Right atrium auricular region (tissue), 2 donors: ENCODE results near the gene RHOF. TPM values are rescaled to one million over a fixed set of nuclear protein-coding genes. Genes with fewer than 3 reads are reported as not detected.
A peak's percentile ranks its signal among the peaks of the same experiment; 100 is the strongest.

ENCODE experiments used
- DNase-seq: peaks from one replicate; pipeline ENCODE4 v3.0.0-alpha.2; 2019; ENCODE audit warnings: low spot score
- H3K27ac ChIP-seq, 2 donors: fragments of 200-600 bp; sonication (generic); 1 replicate in 1 of 2; 2 replicates in 1 of 2; pipeline ENCODE4 v1.5.1; 2016 to 2019
- H3K27me3 ChIP-seq, 2 donors: fragments of 200-600 bp; sonication (generic); one replicate each; pipeline versions ENCODE4 v1.5.1 to v1.6.0; 2017 to 2019
- H3K36me3 ChIP-seq: fragments of 200-600 bp; sonication (generic); one replicate; pipeline ENCODE4 v1.5.1; 2016
- H3K4me1 ChIP-seq, 2 donors: fragments of 200-600 bp; sonication (generic); one replicate each; pipeline versions ENCODE4 v1.5.1 to v1.6.0; 2017 to 2019
- H3K4me3 ChIP-seq, 2 donors: fragments of 200-600 bp; sonication (generic); 1 replicate in 1 of 2; 2 replicates in 1 of 2; pipeline ENCODE4 v1.5.1; 2017 to 2019; ENCODE audit warnings: mild to moderate bottlenecking in 1 of 2, moderate library complexity in 1 of 2
- H3K9me3 ChIP-seq, 2 donors: fragments of 200-600 bp; sonication (generic); one replicate each; pipeline ENCODE4 v1.5.1; 2019
- total RNA-seq, 2 donors: library from RNA; depleted of rRNA; stranded (reverse); fragments of >200 nt; gene quantifications; one replicate each; pipeline ENCODE4 v1.1.0, GENCODE V29; 2016
- TF ChIP-seq, protein P1 (sequence below), 2 donors: fragments of 200-600 bp; sonication (generic); IDR thresholded peaks; one replicate each; pipeline ENCODE4 v1.5.1; 2019; ENCODE audit warnings: antibody characterized with exemption in 2 of 2

Gene RHOF
- total RNA-seq, 2 donors from 2014 or later: 7.3 to 21.9 TPM

GRCh38 chr12:121781998-121782979, 11.2 kb downstream of the RHOF start:
- peak overlapping the region; percentile 9 to 68 for H3K27ac ChIP-seq
- peaks cover 6% of the 10 kb centered on the region for H3K36me3 ChIP-seq
- H3K4me1 ChIP-seq: peaks cover 0 to 21% of the 10 kb centered on the region in 2 donors
- no peak overlapping the region for H3K4me3 ChIP-seq
- H3K9me3 ChIP-seq: no peaks in the 10 kb centered on the region
- H3K27me3 ChIP-seq: no peaks in the 10 kb centered on the region
- no peak for DNase-seq
- TF ChIP-seq, protein P1, sequence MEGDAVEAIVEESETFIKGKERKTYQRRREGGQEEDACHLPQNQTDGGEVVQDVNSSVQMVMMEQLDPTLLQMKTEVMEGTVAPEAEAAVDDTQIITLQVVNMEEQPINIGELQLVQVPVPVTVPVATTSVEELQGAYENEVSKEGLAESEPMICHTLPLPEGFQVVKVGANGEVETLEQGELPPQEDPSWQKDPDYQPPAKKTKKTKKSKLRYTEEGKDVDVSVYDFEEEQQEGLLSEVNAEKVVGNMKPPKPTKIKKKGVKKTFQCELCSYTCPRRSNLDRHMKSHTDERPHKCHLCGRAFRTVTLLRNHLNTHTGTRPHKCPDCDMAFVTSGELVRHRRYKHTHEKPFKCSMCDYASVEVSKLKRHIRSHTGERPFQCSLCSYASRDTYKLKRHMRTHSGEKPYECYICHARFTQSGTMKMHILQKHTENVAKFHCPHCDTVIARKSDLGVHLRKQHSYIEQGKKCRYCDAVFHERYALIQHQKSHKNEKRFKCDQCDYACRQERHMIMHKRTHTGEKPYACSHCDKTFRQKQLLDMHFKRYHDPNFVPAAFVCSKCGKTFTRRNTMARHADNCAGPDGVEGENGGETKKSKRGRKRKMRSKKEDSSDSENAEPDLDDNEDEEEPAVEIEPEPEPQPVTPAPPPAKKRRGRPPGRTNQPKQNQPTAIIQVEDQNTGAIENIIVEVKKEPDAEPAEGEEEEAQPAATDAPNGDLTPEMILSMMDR (IDR thresholded peaks at IDR 0.05): no peak

- peaks cover 0 to 16% of the 10 kb centered on the region in 2 donors for H3K4me1 ChIP-seq
- H3K4me3 ChIP-seq: no peak overlapping the region
- H3K36me3 ChIP-seq: peaks cover 6% of the 10 kb centered on the region
- no peak for DNase-seq
- peak overlapping the region; percentile 9 to 68 for H3K27ac ChIP-seq
- H3K27me3 ChIP-seq: no peaks in the 10 kb centered on the region
- no peaks in the 10 kb centered on the region for H3K9me3 ChIP-seq
- TF ChIP-seq, protein P1 (IDR thresholded peaks at IDR 0.05): no peak
Measured at GRCh38 chr12:121781484-121781997, 11.9 kb downstream of the RHOF start.

DNA sequence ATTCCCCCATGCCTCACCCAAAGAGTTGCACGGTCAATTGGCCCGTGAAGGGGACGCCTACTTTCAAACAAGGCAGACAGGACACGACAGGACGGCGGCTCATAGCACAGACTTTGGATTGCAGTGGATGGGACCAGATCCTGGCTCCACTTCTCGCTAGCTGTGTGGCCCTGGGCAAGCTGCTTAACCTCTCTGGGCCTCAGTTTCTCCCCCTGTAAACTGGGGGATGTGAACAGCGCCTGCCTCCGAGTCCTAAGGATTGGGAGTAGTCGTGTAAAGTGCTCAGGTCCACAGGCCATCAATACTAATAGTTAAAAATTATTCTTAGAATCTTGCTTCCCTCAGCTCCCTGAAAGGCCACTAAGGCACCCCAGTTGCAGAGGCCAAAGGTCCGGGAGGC, 13.1 kb downstream of the RHOF start:
- Histone ChIP-seq H3K27ac (no peak overlapping the region), H3K4me3 (no peak overlapping the region), H3K27me3 (no peaks in the 10 kb centered on the region), H3K9me3 (no peaks in the 10 kb centered on the region), H3K36me3 (peaks cover 6% of the 10 kb centered on the region), H3K4me1 (peaks cover 0 to 22% of the 10 kb centered on the region in 2 donors)
- no peak for DNase-seq
- TF ChIP-seq, protein P1 (IDR thresholded peaks at IDR 0.05): no peak

DNA sequence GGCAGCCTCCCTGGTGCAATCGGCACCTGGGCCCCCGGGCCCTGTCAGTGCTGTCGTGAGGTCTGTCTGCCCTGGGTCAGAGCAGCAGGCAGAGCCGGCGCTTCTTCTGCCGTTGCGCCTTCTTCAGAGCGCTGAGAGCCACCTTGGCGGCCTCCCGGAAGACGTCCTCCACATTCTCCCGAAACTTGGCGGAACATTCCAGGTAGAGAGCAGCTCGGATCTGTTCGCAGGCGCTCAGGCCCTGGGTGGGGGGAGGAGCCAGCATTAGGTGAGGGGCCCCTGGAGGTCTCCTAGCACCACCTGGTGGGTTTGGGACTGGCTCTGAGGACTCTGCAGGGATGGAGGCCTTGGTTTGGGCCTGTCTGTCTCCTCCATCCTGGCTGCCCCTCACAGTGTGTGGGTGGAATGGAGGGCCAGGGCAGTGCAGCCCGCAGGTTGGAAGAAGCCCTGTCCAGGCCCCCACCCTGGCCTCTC, 14.0 kb downstream of the RHOF start:
- Histone ChIP-seq H3K36me3 (peaks cover 6% of the 10 kb centered on the region), H3K27ac (no peak overlapping the region), H3K4me1 (peaks cover 0 to 22% of the 10 kb centered on the region in 2 donors), H3K4me3 (no peak overlapping the region), H3K9me3 (no peaks in the 10 kb centered on the region), H3K27me3 (no peaks in the 10 kb centered on the region)
- no peak for DNase-seq
- TF ChIP-seq, protein P1 (IDR thresholded peaks at IDR 0.05): no peak

DNA sequence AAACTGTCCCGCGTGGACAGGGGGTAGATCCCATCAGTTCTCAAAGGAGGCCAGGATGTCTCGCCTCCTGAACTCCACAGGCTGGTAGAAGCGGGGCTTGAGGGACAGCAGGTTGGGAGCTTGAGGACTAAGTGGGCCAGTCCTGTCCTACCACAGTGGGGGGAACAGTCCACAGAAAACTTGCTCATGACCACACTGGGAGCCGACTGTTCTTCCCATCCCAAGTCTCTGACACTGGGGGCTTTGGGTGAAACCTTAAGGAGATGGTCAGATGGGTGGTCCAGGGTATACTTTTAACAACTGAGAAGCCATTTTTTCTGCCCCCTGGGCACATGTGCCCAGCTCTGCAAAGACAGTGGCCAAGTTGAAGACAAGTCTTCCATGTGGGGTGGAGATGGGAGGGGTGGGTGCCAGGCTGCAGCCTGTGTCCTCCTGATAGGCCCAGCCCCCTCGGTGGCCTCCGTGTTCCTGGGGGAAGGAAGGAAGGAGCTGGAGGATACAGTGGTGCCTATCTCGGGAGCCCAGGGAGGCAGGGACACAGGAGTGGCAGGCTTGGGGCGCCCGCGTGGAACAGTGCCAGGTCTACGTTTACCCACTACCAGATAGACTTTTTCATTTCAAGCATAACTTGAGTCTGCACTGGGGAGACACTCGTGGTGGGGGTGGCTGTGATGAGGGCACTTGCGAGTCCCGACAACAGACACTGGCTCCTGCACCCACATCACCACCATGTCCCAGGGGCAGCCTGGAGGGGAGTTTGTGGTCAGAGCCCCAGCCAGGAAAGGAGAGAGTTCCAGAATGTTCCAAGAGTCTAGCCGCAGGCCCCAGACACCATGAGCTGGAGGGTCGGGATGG, 14.7 kb downstream of the RHOF start:
- no peak for DNase-seq
- peaks cover 6% of the 10 kb centered on the region for H3K36me3 ChIP-seq
- TF ChIP-seq, protein P1 (IDR thresholded peaks at IDR 0.05): no peak
- H3K9me3 ChIP-seq: no peaks in the 10 kb centered on the region
- H3K27ac ChIP-seq: no peak overlapping the region
- H3K4me1 ChIP-seq: peaks cover 0 to 22% of the 10 kb centered on the region in 2 donors
- H3K4me3 ChIP-seq: no peak overlapping the region
- no peaks in the 10 kb centered on the region for H3K27me3 ChIP-seq
